NCI-H510A (cell line): ENCODE data around the gene CCDC148.

Source experiments
- DNase-seq: peaks from one replicate; lab custom pipeline; 2025; lab: John Stamatoyannopoulos, UW

CCDC148 gene

GRCh38 chr2:158154596-158154995 lies 302.0 kb downstream of the CCDC148 start:
- no peak for DNase-seq

GRCh38 chr2:158153270-158154015 lies 303.1 kb downstream of the CCDC148 start:
- no peak for DNase-seq

DNA sequence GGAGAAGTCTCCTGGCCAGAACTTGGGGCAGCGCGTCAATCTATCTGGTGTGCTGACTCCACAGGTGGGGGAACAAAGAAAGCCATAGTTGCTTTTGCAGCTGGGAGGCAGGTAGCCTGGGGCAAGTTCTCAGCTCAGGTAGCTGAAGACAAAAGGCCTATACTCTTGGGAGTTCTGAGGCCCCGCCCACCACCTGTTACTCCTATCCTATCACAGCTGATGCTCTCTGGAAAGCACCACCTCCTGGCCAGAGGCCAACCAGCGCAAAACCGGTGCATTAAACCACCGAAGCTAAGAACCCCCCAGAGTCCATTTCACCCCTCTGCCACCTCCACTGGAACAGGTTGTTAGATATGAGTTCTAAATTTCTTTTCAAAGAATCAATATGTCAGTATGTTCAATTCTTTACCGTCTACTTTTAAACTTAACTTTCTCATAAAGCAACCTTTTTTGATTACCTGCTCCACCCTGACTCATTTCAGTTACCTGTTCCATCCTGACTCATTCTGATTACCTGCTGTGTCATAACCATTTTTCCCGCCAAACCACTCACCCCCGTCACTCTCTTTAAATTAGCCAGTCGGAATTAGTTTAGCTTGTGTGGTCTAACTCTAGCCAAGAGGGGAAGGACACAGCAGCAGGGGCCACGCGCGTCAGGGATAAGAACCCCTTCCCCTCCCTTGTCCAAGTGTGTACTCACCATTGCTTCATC lies 311.5 kb downstream of the CCDC148 start:
- no peak for DNase-seq

- no peak for DNase-seq
These were observed 312.7 kb downstream of the CCDC148 start for GRCh38 chr2:158143703-158144360.

DNA sequence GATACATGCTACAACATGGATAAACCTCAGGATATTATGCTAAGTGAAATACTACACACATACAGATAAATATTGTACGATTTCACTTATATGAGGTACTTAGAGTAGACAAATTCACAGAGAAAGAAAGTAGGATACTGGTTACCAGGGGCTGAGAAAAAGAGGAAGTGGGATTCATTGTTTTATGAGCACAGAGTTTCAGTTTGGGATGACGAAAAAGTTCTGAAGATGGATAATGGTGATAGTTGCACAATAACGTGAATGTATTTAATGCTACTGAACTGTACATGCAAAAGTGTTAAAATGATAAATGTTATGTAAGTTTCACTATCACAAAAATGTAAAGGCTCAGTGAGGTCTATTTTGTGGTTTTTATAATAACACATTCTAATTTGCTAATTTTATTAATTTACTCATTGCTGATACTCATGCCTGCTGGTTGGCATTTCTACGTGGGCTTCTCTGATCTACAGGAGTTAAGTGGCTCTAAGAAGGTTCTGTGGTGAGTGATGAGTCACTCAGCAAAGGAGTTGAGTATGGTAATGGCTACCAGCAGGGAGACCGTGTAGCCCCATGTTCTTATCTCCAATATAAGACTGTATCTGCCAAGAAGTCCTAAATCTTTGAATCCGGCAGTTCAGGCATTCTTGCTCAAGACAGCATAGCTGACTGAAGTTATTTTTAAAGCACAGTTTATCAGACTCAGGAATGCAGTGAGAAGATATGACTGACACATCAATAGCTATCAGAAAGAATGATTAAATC lies 313.8 kb downstream of the CCDC148 start:
- DNase-seq: no peak

DNA sequence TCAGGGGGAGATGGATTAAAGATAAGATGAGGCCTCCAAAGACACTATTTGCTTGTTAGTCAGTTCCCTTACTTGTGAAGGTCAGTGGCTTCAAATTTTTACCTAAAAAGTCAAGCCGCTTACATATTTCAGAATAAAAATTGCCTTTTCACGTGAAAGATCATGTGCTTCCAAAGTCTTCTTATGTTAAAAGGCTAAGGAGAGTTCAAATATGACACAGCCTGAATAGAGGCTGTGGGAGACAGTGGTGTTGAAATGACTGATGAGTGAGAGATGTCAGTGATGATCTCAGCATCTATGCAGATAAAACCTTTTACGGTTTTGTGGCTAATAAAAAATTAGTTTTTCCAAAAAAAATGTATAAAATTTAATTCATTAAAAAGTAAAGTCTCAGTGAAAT lies 314.4 kb downstream of the CCDC148 start:
- no peak for DNase-seq

GRCh38 chr2:158140201-158140600 lies 316.4 kb downstream of the CCDC148 start:
- no peak for DNase-seq

DNA sequence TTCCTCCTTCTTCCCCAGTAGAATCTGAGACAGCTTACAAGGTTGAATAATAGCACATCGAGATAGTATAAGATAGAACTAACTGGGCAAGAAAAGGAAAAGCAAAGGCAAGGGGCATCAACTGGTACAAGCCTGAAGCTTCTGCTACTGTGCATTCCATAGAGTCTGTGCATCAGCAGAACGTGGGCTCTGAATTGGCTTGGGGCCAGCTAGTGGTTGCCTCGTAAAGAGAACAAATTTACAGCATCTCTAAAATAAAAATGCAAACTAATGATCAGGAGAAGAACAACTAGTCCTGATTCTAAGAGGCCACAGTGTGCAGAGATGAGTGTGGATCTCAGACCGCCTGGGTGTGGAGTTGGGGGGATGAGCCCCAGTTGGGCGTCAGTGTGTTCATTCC lies 318.3 kb downstream of the CCDC148 start:
- no peak for DNase-seq

GRCh38 chr2:158135096-158135495 lies 321.5 kb downstream of the CCDC148 start:
- DNase-seq: no peak

GRCh38 chr2:158134655-158135054 lies 321.9 kb downstream of the CCDC148 start:
- no peak for DNase-seq

DNA sequence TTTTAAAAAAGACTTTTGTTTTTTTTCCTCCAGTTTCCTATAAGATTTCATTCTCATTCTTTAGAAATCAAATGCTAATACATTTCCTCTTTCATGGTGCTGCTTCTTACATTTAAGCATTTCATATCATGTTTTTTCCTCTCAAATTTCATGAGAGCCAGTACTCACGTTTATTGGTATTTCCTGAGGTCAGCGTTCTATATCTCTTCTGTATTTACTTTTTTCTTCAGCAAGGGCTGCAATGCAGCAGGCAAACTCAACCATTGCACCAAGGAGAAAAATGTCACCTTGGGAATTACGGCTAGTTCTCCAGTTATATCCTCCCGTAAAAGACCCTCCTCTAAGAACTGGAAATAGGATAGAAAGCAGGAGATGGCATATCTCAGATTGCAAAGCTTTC lies 322.5 kb downstream of the CCDC148 start:
- no peak for DNase-seq

GRCh38 chr2:158131919-158132566 lies 324.5 kb downstream of the CCDC148 start:
- DNase-seq: no peak

DNA sequence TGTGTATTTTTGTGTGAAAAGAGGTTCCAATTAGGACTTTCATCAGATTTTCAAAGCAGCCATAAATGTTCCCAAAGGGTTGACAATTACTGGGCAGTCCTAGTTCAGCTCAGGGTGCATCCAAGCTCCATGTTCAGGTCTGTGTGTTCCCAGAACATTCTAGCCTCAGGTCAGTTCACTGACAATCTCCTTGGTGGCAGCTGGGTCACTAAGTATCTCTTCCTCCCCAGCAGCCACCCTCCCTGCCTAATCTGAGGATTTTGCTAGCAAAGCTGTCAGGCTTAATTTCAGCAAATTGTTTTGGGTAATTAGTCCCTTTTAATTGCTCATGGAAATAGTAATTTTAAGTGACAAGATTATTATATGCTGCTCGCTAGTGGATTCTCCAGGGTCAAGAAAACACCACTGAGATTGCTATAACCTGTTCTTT lies 325.1 kb downstream of the CCDC148 start:
- DNase-seq: no peak

DNA sequence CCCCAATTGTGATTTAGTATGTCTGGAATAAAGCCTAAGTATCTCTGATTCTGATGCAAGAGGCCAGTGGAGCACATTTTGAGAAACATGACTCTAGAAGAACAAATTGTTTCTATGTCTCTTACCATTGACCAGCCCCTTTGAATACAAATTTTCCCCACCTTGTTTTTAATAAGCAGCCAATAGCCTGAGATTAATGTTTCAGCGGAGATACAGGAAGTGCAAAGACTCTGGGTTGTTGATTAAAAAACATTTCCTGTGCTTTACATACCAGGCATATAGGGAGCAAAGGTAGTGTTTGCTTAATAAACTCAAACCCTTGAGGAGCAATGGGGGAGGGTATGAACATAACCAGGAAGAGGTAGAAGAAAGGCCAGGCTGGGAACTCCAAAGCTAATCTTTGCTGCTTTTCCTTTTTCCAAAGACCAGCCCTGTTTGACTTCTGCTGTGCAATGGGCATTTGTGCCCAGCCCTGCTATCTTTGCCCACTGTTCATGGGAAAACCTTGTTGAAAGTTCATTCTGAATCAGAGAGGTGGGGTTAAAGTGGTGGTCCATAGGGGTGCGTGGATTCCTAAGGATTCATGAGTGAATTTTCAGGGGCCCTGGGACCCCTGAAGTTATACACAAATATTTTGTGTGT lies 325.6 kb downstream of the CCDC148 start:
- DNase-seq: no peak

DNA sequence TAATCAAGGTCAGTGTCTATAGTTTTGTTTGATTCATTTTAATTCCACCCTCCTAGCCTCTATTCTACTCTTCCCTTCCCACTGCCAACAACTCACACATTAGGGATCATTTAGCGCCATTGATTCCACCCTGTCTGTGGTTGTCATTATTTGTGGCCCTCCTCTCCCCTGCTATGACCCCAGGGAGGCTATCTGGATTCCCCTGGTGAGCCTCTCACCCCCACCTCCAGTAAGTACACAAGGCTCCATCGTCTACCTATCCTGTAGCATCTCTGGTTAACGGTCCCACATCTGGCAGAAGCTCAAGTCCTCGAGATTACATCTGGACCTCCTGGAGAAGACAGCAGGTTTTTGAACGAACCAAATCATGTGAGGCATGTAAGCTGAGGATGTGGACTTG lies 327.5 kb downstream of the CCDC148 start:
- no peak for DNase-seq

DNA sequence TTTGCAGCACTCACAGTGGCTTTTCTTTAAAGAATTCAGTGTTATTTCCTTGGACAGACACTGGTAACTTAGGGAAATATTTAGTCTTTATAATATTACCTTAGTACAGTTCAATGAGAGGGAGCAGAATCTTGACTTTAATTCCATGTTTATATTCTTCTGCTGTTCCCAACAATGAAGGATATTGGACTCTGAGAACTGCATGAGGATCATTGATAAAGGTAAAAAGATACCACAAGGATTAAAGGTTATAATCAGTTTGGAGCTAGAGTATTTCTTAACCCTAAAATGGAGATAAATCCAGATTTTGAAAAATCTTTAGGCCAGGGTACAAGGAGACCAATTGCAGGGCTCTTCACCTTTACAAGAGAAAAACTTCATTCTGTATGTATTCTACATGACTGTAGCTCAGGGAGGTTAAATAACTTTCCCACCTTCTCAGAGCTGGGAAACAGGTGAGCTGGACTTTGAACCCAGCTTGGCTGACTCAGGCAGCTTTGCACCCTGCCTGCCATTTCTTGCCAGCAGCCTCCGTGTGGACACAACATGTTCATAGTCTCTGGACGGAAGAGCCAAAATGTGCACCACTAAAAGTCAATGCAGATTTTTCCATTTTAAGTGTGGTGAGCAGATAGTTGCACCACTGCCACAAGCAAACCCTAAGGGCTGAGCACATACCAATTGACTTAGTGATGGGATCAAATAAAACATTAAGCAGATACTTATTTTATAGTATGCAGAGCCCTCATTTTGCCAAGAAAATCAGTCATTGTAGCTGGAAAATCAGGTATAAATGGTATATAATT lies 328.2 kb downstream of the CCDC148 start:
- DNase-seq: no peak

GRCh38 chr2:158127380-158127804 lies 329.2 kb downstream of the CCDC148 start:
- DNase-seq: no peak

DNA sequence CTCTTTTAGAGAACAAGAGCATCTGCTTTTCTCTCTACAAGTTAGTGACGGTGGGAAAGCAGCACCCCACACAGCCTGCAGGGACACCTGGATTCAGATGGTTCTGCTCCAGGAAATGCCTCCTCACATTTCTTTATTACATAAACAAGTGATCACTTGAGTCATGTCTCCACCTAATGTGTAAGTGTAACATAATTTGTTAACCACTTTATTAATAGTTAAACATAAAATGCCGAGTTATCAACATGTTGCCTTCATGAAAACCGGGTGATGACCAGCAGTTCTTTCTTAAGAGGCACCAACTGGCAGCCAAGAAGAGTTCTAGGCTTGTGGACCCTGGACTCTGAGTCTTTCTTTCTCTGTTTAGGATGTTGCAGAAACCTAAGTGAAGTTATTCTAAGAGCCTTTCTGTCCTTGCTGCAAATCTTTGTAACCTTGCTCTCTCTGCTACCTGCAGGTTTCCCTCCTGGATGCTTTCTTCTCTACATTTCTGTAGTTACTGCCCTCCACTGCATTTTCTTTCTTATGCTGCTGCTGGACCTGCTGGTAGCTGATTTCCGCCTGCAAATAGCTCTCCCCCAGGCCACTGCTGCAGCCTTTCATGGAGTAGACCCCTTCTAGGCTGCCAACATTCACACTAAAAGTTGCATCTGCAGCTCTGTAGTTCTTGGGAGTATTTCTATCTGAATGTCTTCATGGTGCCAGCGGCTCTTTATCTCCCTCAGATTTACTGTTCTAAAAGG lies 330.6 kb downstream of the CCDC148 start:
- DNase-seq: no peak

GRCh38 chr2:158124896-158125295 lies 331.7 kb downstream of the CCDC148 start:
- no peak for DNase-seq
